HG02642 (cell line): ENCODE measurements around the gene DNAJC16.
"Not testable (repeated sequence)": the region's sequence is repeated elsewhere in the genome, so short reads cannot be mapped to it uniquely, and the experiment has no call there.

Source experiments
- ATAC-seq: cut with Tn5 transposase; IDR thresholded peaks from one replicate; pipeline ENCODE4 v1.9.1; 2021; ENCODE audit warnings: mild to moderate bottlenecking; ENCODE audit not compliant: unreplicated experiment, poor library complexity

DNAJC16 gene

DNA sequence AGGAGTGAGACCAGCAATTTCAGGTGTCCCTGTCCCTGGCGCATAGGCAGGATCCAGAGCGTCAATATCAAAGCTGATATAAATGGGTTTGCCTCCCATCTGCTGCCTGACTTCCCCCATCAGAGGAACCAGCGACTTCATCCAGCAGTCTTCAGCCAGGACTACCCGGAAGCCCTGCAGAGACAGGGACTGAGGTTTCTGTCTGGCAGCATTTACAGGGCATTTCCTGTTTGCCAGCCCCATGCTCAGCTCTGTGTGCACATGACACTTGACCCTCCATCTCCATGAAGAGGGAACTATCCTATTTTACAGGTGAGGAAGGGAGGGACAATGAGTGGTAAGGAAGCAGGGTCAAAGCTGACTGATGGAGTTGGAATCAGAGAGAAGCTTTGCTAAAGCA lies 51.0 kb downstream of the DNAJC16 start:
- no peak for ATAC-seq

DNA sequence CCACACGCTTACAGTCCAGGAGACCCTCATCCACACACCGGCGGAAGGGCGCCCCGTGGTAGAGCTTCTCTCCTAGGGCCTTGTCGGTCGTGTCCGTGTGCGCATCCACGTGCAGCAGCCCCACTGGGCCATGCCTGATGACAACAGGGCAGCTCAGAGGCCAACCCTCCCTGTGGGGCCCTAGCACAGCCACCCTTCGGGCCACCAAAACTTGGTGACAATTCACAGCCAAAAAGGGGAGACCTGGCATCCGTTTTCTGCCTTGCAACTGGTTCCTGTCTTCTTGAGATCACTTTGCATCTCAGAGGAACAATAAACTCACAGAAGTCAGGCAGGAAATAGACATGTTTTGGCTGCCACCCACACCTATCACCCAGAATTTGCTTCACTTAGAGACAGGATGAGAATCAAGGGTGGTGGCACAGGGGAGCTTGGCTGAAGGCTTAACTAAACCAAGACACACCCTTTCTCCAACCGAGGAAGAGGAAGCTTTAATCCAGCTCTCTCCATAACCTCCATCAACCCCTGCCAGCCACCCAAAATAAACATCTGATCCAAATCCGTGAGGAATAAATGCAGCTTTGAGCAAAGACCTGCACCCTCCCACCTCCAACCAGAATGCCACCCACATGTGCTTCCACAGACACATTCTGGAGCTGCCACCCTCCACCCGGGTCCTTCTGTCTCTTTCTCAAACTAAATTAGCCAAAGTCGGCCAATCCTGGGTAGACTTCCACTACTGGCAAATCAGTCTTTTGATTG lies 52.5 kb downstream of the DNAJC16 start:
- no peak for ATAC-seq

- no peak for ATAC-seq
Measured at GRCh38 chr1:15579683-15580047, 53.0 kb downstream of the DNAJC16 start.

- no peak for ATAC-seq
Measured at GRCh38 chr1:15583016-15583706, 56.5 kb downstream of the DNAJC16 start.

DNA sequence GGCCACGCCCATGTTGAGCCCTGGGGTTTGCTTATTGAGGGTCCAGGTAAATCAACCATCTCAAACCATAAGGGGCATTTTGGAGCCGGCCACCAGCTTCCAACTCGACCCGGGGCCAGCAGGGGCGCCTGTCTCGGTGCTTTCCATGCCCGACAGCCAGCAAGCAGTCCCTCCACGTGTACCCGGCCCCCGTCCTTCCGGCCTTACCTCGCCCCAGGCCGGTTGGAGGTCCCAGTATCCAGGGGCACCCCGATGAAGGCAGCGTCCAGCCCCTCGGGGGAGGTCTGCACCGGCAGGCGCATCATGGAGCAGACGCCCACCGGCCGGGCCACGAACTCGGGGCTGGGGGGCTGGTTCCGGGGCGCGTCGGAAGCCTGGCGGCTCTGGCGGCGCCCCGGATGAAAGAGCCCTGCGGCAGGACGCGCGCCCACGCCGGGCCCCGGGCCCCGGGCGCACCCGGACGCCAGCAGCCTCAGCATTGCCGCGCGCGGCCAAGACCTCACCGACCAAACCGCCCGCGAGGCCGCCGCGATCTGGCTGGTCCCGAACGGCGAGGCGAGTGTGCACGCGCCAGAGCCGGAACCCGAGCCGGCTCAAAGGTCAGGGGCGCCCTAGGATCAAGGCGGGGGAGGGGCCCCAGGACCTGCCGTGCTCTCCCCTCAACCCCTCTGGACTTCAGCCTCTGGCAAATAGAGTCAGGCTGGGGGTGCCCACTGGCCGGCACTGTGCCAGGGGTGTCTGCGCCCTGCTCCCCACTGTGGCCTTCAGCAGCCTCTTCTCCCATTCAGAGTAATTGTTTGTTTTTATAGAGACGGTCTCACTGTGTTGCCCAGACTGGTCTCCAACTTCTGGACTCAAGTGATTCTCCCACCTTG lies 58.1 kb downstream of the DNAJC16 start, which contains the start of gene AGMAT:
Gene AGMAT (minus strand): TSS at position 563 of the 875 bp plus-strand sequence. CDS start 84 bp downstream, at position 479.
- no peak for ATAC-seq

- no peak for ATAC-seq
Measured at GRCh38 chr1:15592285-15592684, 65.6 kb downstream of the DNAJC16 start.

- no peak for ATAC-seq
Measured at GRCh38 chr1:15595809-15596617, 69.4 kb downstream of the DNAJC16 start.

DNA sequence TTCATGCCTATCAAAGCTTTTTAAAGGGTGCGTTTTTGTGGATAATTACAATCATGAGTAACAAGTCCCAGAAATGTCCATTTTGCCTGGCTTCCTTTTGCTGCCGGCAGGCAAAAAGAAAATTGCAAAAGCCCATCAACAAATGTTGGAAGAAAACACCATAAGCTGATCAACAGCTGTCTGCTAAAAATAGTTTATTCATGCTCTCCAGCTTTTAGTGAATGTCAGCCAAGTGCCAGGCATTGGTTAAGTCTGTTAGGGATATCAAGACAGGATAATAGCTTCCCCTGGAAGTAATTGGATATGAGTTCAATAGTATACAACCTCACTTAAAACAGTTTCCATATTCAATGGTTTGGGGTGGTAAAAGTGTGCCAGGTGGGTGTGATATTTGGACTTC lies 71.8 kb downstream of the DNAJC16 start:
- no peak for ATAC-seq

GRCh38 chr1:15603050-15603965 lies 76.7 kb downstream of the DNAJC16 start:
- ATAC-seq = peak; percentile 96

DNA sequence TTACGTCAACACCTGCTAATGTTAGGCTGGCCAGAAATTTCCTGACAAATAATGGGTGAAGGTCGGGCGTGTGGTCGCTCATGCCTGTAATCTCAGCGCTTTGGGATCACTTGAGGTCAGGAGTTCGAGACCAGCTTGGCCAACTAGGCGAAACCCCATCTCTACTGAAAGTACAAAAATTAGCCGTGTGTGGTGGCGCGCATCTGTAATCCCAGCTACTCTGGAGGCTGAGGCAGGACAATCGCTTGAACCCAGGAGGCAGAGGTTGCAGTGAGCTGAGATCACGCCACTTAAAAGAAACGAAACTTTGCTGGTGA lies 77.3 kb downstream of the DNAJC16 start:
- ATAC-seq = not testable (repeated sequence)

GRCh38 chr1:15604400-15604799 lies 77.8 kb downstream of the DNAJC16 start:
- ATAC-seq = not testable (repeated sequence)

DNA sequence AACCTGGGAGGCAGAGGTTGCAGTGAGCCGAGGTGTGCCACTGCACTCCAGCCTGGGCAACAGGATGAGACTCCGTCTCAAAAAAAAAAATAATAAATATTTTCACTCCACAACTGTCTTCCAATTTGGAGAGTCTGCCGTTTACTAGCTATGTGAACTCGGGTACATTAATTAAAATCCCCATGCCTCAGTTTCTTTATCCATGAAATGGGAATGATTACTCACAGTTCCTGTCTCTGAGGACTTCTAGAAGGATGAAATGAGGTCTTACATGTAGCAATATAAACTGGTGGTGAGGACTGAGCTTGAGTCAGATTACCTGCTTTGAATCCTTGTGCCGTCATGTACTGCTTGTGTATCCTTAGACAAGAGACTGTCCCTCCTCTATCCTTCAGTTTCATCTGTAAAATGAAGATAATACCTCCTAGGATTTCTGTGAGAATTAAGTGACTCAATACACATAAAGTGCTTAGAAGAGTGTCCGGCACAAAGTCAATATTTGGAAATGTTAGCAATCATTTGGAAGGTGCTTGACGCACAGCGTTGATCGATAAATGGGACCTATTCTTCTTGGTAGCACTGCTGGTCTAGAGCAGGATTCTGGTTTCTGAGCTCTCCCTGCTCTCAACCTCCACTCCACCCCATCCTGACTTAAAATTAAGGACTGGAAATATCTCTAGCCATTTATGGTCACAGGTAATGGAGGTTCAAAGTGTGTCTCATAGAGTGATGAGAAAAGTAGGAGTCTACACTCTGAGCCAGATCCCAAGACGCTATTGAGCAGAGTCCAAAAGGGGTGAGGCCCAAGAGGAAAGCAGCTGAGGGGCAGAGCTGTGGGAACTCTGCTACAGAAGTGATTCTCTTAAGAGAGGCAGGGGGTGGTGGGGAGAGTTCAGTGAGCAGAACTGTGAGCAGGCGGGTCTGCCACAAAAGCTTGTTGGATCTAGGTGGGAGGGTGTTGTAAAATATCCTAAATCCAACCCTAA lies 79.0 kb downstream of the DNAJC16 start:
- no peak for ATAC-seq

DNA sequence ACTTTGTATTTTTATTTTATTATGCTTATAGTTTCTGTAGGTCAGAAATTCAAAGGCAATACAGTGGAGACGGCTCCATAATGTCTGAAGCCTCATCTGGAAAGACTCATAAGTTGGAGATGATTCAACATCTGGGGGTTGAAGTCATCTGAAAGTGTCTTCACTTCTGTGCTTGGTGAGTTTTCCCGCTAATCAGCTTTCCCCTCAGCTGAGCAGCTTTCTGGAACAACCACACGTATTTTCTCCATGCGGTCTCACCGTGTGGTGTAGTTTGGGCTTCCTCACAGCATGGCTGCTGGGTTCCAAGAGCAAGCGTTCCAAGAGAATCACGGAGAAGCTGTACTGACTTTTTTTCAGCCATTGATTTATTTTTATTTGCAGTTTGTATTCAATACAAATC lies 83.0 kb downstream of the DNAJC16 start:
- no peak for ATAC-seq

DNA sequence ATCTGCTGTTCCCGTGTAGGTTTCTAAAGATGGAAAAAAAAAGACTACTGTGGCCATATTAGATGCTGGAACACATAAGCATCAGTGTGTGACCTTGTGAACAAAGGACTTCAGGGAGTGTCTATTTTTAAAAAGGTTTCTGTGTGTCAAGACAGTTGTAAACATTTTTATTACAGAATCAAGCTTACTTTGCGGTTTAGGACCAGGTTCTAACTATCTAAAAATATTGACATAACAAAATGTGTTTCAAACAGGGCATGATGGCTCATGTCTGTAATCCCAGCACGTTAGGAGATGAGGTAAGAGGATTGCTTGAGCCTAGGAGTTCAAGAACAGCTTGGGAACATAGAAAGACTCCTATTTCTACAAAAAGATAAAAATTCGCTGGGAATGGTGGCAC lies 83.5 kb downstream of the DNAJC16 start:
- ATAC-seq = no peak

DNA sequence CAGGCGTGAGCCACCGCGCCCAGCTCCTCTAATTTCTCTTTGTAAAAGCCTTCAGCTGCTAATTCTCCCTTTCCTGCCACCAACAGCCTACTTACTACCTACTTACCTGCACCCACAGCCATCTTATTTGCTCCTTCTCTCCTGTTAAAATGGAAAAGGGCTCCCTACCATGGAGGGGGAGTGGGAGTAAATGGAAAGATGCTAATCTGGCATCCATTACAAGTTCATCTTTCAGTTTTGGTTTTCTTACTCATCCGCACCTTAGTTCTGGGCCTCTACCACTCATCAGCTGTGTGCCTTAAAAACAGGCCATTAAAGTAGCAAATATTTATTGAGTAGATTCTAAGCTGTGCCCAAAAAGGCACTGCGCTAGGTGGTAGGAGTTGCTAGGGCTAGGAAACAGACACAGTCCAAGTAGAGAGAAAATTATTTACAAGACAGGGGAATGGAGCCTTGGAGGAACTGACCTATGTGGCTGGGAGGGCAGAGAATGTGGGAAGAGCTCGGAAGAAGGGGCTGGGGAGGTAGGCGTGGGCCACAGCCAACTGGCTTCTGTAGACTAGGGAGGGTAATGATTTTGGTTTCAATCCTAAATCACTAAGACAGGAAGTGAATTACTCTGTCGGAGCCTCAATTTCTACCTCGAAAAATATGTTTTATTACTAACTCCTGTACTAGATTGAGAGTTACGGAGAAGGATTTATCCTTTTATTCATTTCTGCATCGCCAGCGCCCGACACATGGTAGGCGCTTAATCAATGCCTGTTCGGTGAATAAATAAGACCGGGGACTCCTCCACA lies 89.9 kb downstream of the DNAJC16 start:
- no peak for ATAC-seq

DNA sequence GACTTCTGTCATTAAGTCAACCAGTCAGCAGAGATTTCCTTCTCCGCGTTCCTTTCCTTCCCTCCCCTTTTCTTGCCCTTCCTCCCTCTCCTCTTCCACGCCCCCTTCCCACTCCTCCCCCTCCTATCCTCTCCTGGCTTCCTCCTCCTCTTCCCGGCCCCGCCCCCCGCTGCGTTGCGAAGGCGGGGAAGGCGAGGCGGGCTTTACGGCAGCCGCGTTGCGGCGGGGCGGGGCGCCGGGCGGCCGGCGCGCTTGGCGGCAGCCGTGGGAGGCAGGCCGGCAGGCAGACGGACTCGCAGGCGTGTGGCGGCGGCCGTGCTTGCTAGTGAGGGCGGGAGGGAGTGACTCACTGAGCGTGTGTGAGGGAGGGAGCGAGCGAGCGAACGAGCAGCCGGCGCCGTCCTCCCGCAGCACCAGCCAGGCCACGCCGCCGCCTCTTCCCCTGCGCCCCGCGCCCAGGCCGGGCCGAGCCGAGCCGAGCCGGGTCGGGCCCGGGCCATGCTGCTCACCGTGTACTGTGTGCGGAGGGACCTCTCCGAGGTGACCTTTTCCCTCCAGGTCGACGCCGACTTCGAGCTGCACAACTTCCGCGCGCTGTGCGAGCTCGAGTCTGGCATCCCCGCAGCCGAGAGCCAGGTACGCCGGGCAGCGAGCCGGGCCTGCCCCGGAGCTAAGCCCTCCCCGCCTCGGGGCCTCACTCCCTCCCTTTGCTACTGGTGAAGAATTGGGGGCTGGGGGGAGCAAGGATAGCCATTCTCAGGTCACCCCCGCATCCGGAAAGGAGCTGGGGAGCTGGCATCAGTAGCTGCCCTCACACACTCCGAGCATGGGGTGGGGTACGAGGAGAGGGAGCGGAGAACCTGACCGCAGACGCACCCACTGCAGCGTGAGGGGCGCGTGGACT lies 90.8 kb downstream of the DNAJC16 start, which contains the start of gene DDI2:
Gene DDI2 (plus strand): TSS at position 286 of the 904 bp plus-strand sequence. CDS start 213 bp downstream, at position 499.
- peak; percentile 83 for ATAC-seq
